Gastroesophageal sphincter (tissue), 3 donors: Measurements from ENCODE around the gene ETFA.

Source experiments
- CTCF ChIP-seq, 4 experiments: fragments of 200-600 bp in 2 of 4; fragments of 450-650 bp in 2 of 4; sonication (generic) in 1 of 4; IDR thresholded peaks; one replicate each; pipeline ENCODE4 v1.5.1; 2017 to 2019; ENCODE audit warnings: antibody characterized with exemption in 4 of 4, mild to moderate bottlenecking in 2 of 4, moderate library complexity in 2 of 4
- EP300 ChIP-seq: sonication (generic); formaldehyde crosslinking; IDR thresholded peaks from one replicate; pipeline ENCODE4 v1.6.1; 2017; ENCODE audit warnings: antibody characterized with exemption, mild to moderate bottlenecking
- POLR2A ChIP-seq, 2 donors: fragments of 450-650 bp; IDR thresholded peaks; one replicate each; pipeline ENCODE4 v1.6.1; 2017; ENCODE audit warnings: antibody characterized with exemption in 2 of 2, mild to moderate bottlenecking in 2 of 2, moderate library complexity in 1 of 2

- TF ChIP-seq CTCF (IDR thresholded peaks at IDR 0.05) (no peak), EP300 (no peak), POLR2A (IDR thresholded peaks at IDR 0.05) (no peak)
These were observed 36.4 kb downstream of the ETFA start for GRCh38 chr15:76274821-76275220.
